Measurements from ENCODE around the gene PRKN. TPM values are rescaled to one million over a fixed set of nuclear protein-coding genes. Genes with fewer than 3 reads are reported as not detected.

The PRKN gene
- total RNA-seq, 1 experiment from 2014 or later: 0.34 TPM

DNA sequence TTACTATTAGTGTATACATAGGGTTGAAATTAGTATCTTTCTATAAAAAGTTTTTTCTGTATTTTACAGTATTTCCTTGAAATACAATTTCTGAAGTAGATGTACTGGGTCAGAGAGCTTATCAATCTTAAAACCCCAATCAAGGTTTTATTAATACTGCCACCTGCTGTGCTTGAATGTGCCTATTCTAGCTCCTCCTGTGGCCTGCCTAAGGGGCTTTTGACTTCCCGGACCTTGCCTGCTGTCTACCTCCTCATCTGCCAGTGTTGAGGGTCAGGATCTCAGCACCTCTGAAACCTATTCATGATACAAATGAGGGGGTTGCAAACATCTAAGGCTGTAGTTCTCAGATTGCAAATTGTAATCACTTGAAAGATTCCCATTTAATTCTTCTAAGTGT, 9.4 kb upstream of the PRKN start:
- intact Hi-C loops (cut with micrococcal nuclease; ENCODE audit: unreplicated experiment): loop anchor here (2.0 kb wide), 1 partner anchor 294 kb away; no protein-coding TSS in a partner anchor
- POLR2A ChIA-PET: no interaction called here

DNA sequence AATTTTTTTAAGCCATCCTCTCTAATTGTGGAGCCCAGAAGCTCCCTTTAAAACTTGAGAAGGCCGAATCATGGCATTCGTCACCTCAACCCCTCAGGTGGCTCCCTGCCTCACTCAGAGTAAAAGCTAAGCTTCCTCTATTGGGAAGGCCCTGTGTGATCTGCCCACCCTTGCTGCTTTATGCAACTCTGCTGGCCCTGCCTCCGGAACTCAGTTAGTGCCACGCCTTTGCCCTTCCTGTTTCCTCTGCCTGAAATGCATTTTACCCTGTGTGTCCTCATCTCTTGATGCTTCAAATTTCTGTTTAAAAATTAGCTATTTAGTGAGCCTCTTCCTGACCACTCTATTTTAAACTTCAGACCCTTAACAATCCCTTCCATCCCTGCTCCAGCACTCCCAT, 5.9 kb upstream of the PRKN start:
- Histone ChIP-seq H3K4me3 (ENCODE audit: low read depth, low read length) (no peak overlapping the region), H3K27me3 (replicated peaks; ENCODE audit: control insufficient read depth, insufficient read depth, low read length) (no peaks in the 10 kb centered on the region), H3K9me3 (no peaks in the 10 kb centered on the region), H3K4me1 (no peaks in the 10 kb centered on the region), H3K36me3 (ENCODE audit: control insufficient read depth, insufficient read depth, low read length) (no peaks in the 10 kb centered on the region)
- Mint-ChIP-seq H3K27ac (ENCODE audit: unreplicated experiment) (no peak overlapping the region), H3K27me3 (ENCODE audit: insufficient read depth, unreplicated experiment) (peaks cover 3% of the 10 kb centered on the region), H3K9me3 (ENCODE audit: unreplicated experiment) (no peaks in the 10 kb centered on the region), H3K36me3 (ENCODE audit: insufficient read depth, unreplicated experiment) (no peaks in the 10 kb centered on the region), H3K4me1 (ENCODE audit: low read depth, unreplicated experiment) (no peaks in the 10 kb centered on the region), H3K4me3 (ENCODE audit: unreplicated experiment) (no peak overlapping the region)
- POLR2A ChIA-PET: no interaction called here
- DNase-seq: no peak
- intact Hi-C loops (cut with micrococcal nuclease; ENCODE audit: unreplicated experiment): no loop called here
- CTCF ChIA-PET: no interaction called here
- no TSS peak for BruUV-seq (replicated peaks)
- TF ChIP-seq, protein P1, sequence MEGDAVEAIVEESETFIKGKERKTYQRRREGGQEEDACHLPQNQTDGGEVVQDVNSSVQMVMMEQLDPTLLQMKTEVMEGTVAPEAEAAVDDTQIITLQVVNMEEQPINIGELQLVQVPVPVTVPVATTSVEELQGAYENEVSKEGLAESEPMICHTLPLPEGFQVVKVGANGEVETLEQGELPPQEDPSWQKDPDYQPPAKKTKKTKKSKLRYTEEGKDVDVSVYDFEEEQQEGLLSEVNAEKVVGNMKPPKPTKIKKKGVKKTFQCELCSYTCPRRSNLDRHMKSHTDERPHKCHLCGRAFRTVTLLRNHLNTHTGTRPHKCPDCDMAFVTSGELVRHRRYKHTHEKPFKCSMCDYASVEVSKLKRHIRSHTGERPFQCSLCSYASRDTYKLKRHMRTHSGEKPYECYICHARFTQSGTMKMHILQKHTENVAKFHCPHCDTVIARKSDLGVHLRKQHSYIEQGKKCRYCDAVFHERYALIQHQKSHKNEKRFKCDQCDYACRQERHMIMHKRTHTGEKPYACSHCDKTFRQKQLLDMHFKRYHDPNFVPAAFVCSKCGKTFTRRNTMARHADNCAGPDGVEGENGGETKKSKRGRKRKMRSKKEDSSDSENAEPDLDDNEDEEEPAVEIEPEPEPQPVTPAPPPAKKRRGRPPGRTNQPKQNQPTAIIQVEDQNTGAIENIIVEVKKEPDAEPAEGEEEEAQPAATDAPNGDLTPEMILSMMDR (IDR thresholded peaks at IDR 0.05; ENCODE audit: insufficient read depth in 1 of 2, low read depth in 1 of 2, low read length in 1 of 2, severe bottlenecking in 1 of 2, unreplicated experiment in 1 of 2): no peak

More for the DNA sequence above, 9.4 kb upstream of the PRKN start:
- no peak overlapping the region for H3K4me3 ChIP-seq (ENCODE audit: low read depth, low read length)
- H3K4me1 ChIP-seq: no peaks in the 10 kb centered on the region
- DNase-seq: no peak
- no peaks in the 10 kb centered on the region for H3K27me3 ChIP-seq (replicated peaks; ENCODE audit: control insufficient read depth, insufficient read depth, low read length)
- no peaks in the 10 kb centered on the region for H3K36me3 ChIP-seq (ENCODE audit: control insufficient read depth, insufficient read depth, low read length)
- Mint-ChIP-seq H3K36me3 (ENCODE audit: insufficient read depth, unreplicated experiment) (no peaks in the 10 kb centered on the region), H3K4me1 (ENCODE audit: low read depth, unreplicated experiment) (no peaks in the 10 kb centered on the region), H3K27me3 (ENCODE audit: insufficient read depth, unreplicated experiment) (peaks cover 3% of the 10 kb centered on the region), H3K9me3 (ENCODE audit: unreplicated experiment) (no peaks in the 10 kb centered on the region), H3K4me3 (ENCODE audit: unreplicated experiment) (no peak overlapping the region), H3K27ac (ENCODE audit: unreplicated experiment) (no peak overlapping the region)
- H3K9me3 ChIP-seq: no peaks in the 10 kb centered on the region
- TF ChIP-seq, protein P1 (IDR thresholded peaks at IDR 0.05; ENCODE audit: insufficient read depth in 1 of 2, low read depth in 1 of 2, low read length in 1 of 2, severe bottlenecking in 1 of 2, unreplicated experiment in 1 of 2): no peak
- no TSS peak for BruUV-seq (replicated peaks)
- CTCF ChIA-PET: no interaction called here

DNA sequence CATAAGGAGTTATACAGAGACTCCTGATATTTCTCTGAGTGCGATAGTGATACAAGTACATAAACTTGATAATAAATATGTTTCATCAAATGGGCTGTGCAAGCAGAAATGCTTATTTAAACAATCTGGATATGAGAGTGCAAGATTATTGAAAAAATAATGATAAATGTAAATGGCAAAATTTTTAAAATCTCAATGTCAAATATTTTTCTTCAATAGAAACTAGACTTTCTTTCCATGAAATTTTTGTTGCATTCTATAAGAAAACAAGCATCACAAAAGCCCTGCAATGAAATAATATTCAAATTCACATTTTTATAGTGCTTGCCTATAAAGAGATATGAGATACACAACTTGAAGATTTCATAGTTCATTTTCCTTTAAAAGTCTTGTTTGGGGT, 2.9 kb upstream of the PRKN start:
- no peak overlapping the region for H3K4me3 ChIP-seq (ENCODE audit: low read depth, low read length)
- peaks cover 3% of the 10 kb centered on the region for H3K27me3 Mint-ChIP-seq (ENCODE audit: insufficient read depth, unreplicated experiment)
- BruUV-seq (replicated peaks): no TSS peak
- H3K27ac Mint-ChIP-seq (ENCODE audit: unreplicated experiment): no peak overlapping the region
- POLR2A ChIA-PET: no interaction called here
- DNase-seq: no peak
- H3K27me3 ChIP-seq (replicated peaks; ENCODE audit: control insufficient read depth, insufficient read depth, low read length): no peaks in the 10 kb centered on the region
- no peaks in the 10 kb centered on the region for H3K36me3 Mint-ChIP-seq (ENCODE audit: insufficient read depth, unreplicated experiment)
- CTCF ChIA-PET: no interaction called here
- no peaks in the 10 kb centered on the region for H3K4me1 ChIP-seq
- no peaks in the 10 kb centered on the region for H3K9me3 ChIP-seq
- no peaks in the 10 kb centered on the region for H3K9me3 Mint-ChIP-seq (ENCODE audit: unreplicated experiment)
- TF ChIP-seq, protein P1 (IDR thresholded peaks at IDR 0.05; ENCODE audit: insufficient read depth in 1 of 2, low read depth in 1 of 2, low read length in 1 of 2, severe bottlenecking in 1 of 2, unreplicated experiment in 1 of 2): no peak
- intact Hi-C loops (cut with micrococcal nuclease; ENCODE audit: unreplicated experiment): no loop called here
- no peaks in the 10 kb centered on the region for H3K36me3 ChIP-seq (ENCODE audit: control insufficient read depth, insufficient read depth, low read length)
- H3K4me3 Mint-ChIP-seq (ENCODE audit: unreplicated experiment): no peak overlapping the region
- H3K4me1 Mint-ChIP-seq (ENCODE audit: low read depth, unreplicated experiment): no peaks in the 10 kb centered on the region
